Activated CD8-positive, alpha-beta T cell treated with anti-CD3 and anti-CD28 coated beads for 36 hours (primary cell): ENCODE results near the gene PSMC1. TPM values are rescaled to one million over a fixed set of nuclear protein-coding genes. Genes with fewer than 3 reads are reported as not detected.

Experiments used
- ATAC-seq: fragments of 200-7000 bp; cut with Tn5 transposase; one replicate; pipeline ENCODE4 v1.10.0; 2021; ENCODE audit warnings: mild to moderate bottlenecking, moderate library complexity
- CTCF ChIA-PET: fragments of 350-600 bp; sonication (Branson Sonifier 250); formaldehyde crosslinking; loops from one replicate; lab custom pipeline; 2021; ENCODE audit warnings: antibody characterized with exemption; lab: Charles Lee
- POLR2A ChIA-PET: fragments of 350-600 bp; sonication (Branson Sonifier 250); formaldehyde crosslinking; loops from one replicate; lab custom pipeline; 2021; ENCODE audit warnings: antibody characterized with exemption; lab: Charles Lee
- DNase-seq: peaks from one replicate; pipeline ENCODE4 v3.0.0-alpha.2; 2020
- H3K27ac Mint-ChIP-seq: one replicate; pipeline ENCODE4 v1.8.0; 2021; ENCODE audit warnings: mild to moderate bottlenecking, mixed read lengths
- H3K27me3 Mint-ChIP-seq: one replicate; pipeline ENCODE4 v1.8.0; 2021; ENCODE audit warnings: mixed read lengths
- H3K36me3 Mint-ChIP-seq: one replicate; pipeline ENCODE4 v1.8.0; 2021; ENCODE audit warnings: low read depth, mixed read lengths
- H3K4me1 Mint-ChIP-seq: one replicate; pipeline ENCODE4 v1.8.0; 2021; ENCODE audit warnings: low read depth, mixed read lengths
- H3K4me3 Mint-ChIP-seq: one replicate; pipeline ENCODE4 v1.8.0; 2021; ENCODE audit warnings: mild to moderate bottlenecking, moderate library complexity, mixed read lengths
- H3K9me3 Mint-ChIP-seq: one replicate; pipeline ENCODE4 v1.8.0; 2021; ENCODE audit warnings: mixed read lengths
- CTCF ChIP-seq: fragments of 200-600 bp; IDR thresholded peaks from one replicate; pipeline ENCODE4 v1.8.0; 2022; ENCODE audit warnings: antibody characterized with exemption, mild to moderate bottlenecking
- intact Hi-C: fragments of 100-400 bp; cut with micrococcal nuclease; formaldehyde crosslinking; loops from one replicate; pipeline ENCODE4 v1.10.0; 2022
- total RNA-seq, 2 experiments: library from RNA; stranded (reverse); gene quantifications; one replicate each; pipeline ENCODE4 v1.2.3, GENCODE V29; 2021

PSMC1 gene
- total RNA-seq, 2 experiments from 2014 or later = 101 to 105 TPM

- ChIA-PET POLR2A (no interaction called here), CTCF (interaction anchor here (0.7 to 2.0 kb wide), 7 partner anchors 9 to 408 kb away, joined by 3 to 9 read pairs (median 4); no protein-coding TSS in a partner anchor)
- Mint-ChIP-seq H3K4me1 (no peaks in the 10 kb centered on the region), H3K36me3 (peaks cover 29% of the 10 kb centered on the region), H3K27ac (no peak overlapping the region), H3K4me3 (no peak overlapping the region), H3K9me3 (no peaks in the 10 kb centered on the region), H3K27me3 (no peaks in the 10 kb centered on the region)
- ATAC-seq = no peak
- no peak for TF ChIP-seq CTCF
- intact Hi-C loops = no loop called here
- no peak for DNase-seq
Measured at GRCh38 chr14:90288651-90289355, 32.5 kb downstream of the PSMC1 start.

- H3K9me3 Mint-ChIP-seq = no peaks in the 10 kb centered on the region
- no peak overlapping the region for H3K4me3 Mint-ChIP-seq
- H3K4me1 Mint-ChIP-seq = no peaks in the 10 kb centered on the region
- no peak for DNase-seq
- CTCF ChIA-PET = interaction anchor here (1.0 to 2.0 kb wide), 5 partner anchors 7 to 407 kb away, joined by 3 to 9 read pairs (median 4); no protein-coding TSS in a partner anchor
- intact Hi-C loops = no loop called here
- H3K36me3 Mint-ChIP-seq = peaks cover 28% of the 10 kb centered on the region
- H3K27me3 Mint-ChIP-seq = no peaks in the 10 kb centered on the region
- no peak overlapping the region for H3K27ac Mint-ChIP-seq
- no peak for ATAC-seq
- TF ChIP-seq CTCF = no peak
- POLR2A ChIA-PET = interaction anchor here (0.6 kb wide), 1 partner anchor 466 kb away, joined by 3 read pairs; no protein-coding TSS in a partner anchor
Measured at GRCh38 chr14:90290337-90291011, 34.1 kb downstream of the PSMC1 start.

- Mint-ChIP-seq H3K4me1 (no peaks in the 10 kb centered on the region), H3K27me3 (no peaks in the 10 kb centered on the region), H3K36me3 (peaks cover 20% of the 10 kb centered on the region), H3K4me3 (no peak overlapping the region), H3K9me3 (no peaks in the 10 kb centered on the region), H3K27ac (no peak overlapping the region)
- DNase-seq (no peak), ATAC-seq (no peak)
- CTCF ChIA-PET = interaction anchor here (1.1 kb wide), 1 partner anchor 10 kb away, joined by 3 read pairs; no protein-coding TSS in a partner anchor
- intact Hi-C loops = no loop called here
- no peak for TF ChIP-seq CTCF
- POLR2A ChIA-PET = no interaction called here
Measured at GRCh38 chr14:90291699-90292098, 35.3 kb downstream of the PSMC1 start.

- DNase-seq (no peak), ATAC-seq (no peak)
- intact Hi-C loops = no loop called here
- no peak overlapping the region for H3K27ac Mint-ChIP-seq
- peaks cover 14% of the 10 kb centered on the region for H3K36me3 Mint-ChIP-seq
- no peaks in the 10 kb centered on the region for H3K27me3 Mint-ChIP-seq
- TF ChIP-seq CTCF = no peak
- H3K9me3 Mint-ChIP-seq = no peaks in the 10 kb centered on the region
- CTCF ChIA-PET = no interaction called here
- H3K4me1 Mint-ChIP-seq = no peaks in the 10 kb centered on the region
- POLR2A ChIA-PET = no interaction called here
- no peak overlapping the region for H3K4me3 Mint-ChIP-seq
Measured at GRCh38 chr14:90293766-90294730, 37.7 kb downstream of the PSMC1 start.
